WERI-Rb-1 (cell line): ENCODE data around the gene CFAP73.

ENCODE experiments used
- DNase-seq: peaks from one replicate; pipeline ENCODE4 v3.0.0-alpha.2; 2020
- H3K27ac ChIP-seq: fragments of 250-450 bp; sonication (Bioruptor Pico); 2 replicates; pipeline ENCODE4 v1.5.1; 2020; ENCODE audit warnings: mild to moderate bottlenecking, moderate library complexity
- H3K27me3 ChIP-seq: fragments of 250-450 bp; sonication (Bioruptor Pico); 2 replicates; pipeline ENCODE4 v1.5.1; 2021; ENCODE audit warnings: mild to moderate bottlenecking, low read depth, moderate library complexity; ENCODE audit not compliant: insufficient read depth, severe bottlenecking
- H3K36me3 ChIP-seq: fragments of 250-450 bp; sonication (Bioruptor Pico); 2 replicates; pipeline ENCODE4 v1.5.1; 2020; ENCODE audit warnings: mild to moderate bottlenecking, moderate library complexity
- H3K4me3 ChIP-seq: 2 replicates; pipeline ENCODE4 v1.5.1; 2011; ENCODE audit warnings: low read depth, mild to moderate bottlenecking, control low read depth, low read length
- H3K9me3 ChIP-seq: fragments of 250-450 bp; sonication (Bioruptor Pico); 2 replicates; pipeline ENCODE4 v1.5.1; 2021; ENCODE audit warnings: mild to moderate bottlenecking, moderate library complexity; ENCODE audit not compliant: severe bottlenecking
- TF ChIP-seq, protein P1 (sequence below): IDR thresholded peaks from 2 replicates; pipeline ENCODE4 v1.5.1; 2011; ENCODE audit warnings: low read depth, mild to moderate bottlenecking, control low read depth, inconsistent platforms, low read length

The CFAP73 gene

DNA sequence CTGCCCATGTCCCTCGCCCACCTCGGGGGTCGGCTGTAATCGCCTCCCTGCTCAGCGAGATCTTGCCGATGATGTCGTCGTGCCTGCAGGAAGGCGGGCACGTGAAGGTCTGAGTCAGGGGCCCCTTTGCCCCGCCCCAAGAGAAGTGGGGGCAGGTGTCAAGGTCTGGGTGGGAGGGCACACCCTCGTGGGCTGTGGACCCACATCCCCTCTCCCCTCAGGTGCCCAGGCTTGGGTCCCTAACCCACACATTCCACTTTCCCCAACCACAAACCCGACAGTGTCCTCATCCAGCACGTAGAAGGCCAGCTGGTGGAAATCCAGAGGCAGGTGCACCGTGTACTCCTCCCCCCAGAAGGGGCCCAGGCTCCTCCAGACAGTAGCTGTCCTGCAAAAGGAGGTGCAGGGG, 21.7 kb upstream of the CFAP73 start:
- H3K27me3 ChIP-seq = no peaks in the 10 kb centered on the region
- H3K36me3 ChIP-seq = no peaks in the 10 kb centered on the region
- peaks cover 6% of the 10 kb centered on the region for H3K9me3 ChIP-seq
- TF ChIP-seq, protein P1, sequence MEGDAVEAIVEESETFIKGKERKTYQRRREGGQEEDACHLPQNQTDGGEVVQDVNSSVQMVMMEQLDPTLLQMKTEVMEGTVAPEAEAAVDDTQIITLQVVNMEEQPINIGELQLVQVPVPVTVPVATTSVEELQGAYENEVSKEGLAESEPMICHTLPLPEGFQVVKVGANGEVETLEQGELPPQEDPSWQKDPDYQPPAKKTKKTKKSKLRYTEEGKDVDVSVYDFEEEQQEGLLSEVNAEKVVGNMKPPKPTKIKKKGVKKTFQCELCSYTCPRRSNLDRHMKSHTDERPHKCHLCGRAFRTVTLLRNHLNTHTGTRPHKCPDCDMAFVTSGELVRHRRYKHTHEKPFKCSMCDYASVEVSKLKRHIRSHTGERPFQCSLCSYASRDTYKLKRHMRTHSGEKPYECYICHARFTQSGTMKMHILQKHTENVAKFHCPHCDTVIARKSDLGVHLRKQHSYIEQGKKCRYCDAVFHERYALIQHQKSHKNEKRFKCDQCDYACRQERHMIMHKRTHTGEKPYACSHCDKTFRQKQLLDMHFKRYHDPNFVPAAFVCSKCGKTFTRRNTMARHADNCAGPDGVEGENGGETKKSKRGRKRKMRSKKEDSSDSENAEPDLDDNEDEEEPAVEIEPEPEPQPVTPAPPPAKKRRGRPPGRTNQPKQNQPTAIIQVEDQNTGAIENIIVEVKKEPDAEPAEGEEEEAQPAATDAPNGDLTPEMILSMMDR = no peak
- no peak overlapping the region for H3K27ac ChIP-seq
- no peak overlapping the region for H3K4me3 ChIP-seq
- DNase-seq = no peak

DNA sequence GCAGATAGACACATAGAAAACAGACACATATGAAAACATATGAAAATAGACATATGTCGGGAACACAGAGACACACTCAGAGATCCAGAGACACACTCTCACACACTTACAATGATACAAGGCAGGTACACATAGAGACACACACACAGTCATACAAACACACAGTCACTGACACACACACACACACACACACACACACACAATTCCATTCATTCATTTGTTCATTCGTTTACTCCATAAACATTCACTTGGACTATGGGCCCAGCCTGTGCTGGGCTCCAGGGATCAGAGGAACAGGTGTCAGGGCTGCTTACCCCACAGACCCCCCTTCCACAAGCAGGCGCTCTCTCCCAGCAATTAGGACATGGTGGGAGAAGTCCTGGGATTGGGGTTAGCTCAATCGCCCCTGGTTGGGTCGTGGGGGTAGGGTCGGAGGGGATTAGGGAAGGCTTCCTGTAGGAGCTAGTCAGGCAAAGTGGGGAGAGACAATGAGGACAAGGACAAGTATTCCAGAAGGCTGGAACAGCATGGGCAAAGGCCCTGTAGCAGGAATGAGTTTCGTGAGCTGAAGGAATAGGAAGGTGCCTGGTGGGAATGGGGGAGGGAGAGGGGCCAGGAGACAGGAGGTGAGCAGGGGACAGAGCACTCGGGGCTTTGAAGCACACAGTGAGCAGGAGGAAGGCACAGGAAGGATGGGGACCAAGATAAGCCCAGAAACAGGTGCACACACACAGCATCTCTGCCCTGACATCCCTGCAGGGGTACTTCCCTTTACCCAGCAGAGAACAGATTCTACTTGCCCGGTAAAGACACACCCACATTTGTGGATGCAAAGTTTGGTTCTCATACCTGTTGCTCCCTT, 20.5 kb upstream of the CFAP73 start:
- Histone ChIP-seq H3K9me3 (no peaks in the 10 kb centered on the region), H3K27ac (no peak overlapping the region), H3K27me3 (no peaks in the 10 kb centered on the region), H3K4me3 (no peak overlapping the region), H3K36me3 (no peaks in the 10 kb centered on the region)
- TF ChIP-seq, protein P1 = peak; percentile 3; the same call in 1 of the 2 replicates
- no peak for DNase-seq

DNA sequence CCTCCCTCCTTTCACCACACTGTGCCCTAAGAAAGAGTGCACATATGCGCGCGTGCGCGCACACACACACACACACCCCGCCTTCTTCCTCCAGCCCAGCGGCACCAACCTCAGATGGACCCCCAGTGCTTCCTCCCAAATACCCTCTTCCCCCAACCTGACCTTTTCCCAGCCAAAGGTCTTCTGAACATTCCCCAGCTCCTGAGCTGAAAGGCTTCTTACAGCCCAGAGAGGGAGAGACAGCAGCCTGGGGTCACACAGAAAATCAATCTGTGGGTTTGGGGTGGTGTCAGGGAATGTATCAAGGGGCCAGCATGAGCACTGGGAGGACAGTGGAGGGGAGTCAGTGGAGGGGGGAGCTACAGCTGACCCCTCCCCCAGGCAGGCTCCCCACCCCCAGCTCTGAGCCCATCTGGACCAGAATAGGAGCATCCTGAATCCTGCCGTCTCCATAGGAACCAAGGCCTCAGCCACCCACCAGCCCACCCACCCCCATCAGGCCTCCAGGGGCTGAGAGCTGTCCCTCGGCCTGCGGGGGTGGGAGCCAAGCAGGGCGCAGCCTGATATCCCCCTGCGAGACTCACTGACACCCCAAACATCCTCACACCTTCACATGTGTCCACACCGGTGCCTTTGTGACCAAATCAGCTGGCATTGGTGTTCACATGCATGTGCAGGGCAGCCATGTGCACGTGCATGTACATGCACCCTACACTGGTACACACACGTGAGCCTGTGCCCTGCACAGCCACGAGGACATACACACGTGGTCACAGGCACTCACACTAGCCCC, 19.7 kb upstream of the CFAP73 start:
- H3K36me3 ChIP-seq = no peaks in the 10 kb centered on the region
- DNase-seq = no peak
- no peak overlapping the region for H3K27ac ChIP-seq
- H3K4me3 ChIP-seq = no peak overlapping the region
- TF ChIP-seq, protein P1 = no peak
- no peaks in the 10 kb centered on the region for H3K9me3 ChIP-seq
- H3K27me3 ChIP-seq = no peaks in the 10 kb centered on the region

DNA sequence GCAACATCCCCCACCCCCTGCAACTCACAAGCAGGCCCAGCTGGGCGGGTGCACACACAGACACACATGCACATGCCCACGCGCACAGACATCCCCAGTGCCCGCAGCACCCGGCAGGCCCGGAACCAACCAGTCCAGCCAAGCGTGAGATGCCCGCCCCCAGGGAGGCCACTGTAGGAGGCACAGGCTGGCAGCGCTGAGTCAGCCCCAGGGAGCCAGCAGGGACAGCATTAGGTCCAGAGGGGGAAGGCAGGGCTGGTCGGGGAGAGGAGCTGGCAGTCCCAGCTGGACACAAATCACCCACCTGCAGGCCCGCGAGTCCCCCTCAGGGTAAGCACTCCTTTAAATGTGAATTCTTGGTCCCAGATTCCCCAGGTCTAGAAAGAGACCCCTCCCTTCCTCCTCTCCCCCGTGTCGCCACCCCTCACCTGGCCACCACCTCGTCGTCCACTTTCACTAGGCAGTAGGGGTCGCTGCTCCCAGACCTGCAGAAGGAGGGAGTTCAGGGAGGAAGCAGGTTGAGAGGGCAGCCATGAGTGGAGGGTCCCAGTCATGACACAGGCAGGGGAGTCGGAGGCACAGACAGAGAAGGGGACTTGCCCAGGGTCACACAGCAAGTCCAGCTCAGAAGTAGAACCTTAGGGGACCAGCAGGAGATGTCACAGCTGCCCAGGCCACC, 18.9 kb upstream of the CFAP73 start:
- Histone ChIP-seq H3K4me3 (no peak overlapping the region), H3K36me3 (no peaks in the 10 kb centered on the region), H3K27ac (no peak overlapping the region), H3K27me3 (no peaks in the 10 kb centered on the region), H3K9me3 (no peaks in the 10 kb centered on the region)
- TF ChIP-seq, protein P1 = peak; percentile 60
- DNase-seq = peak; percentile 50

DNA sequence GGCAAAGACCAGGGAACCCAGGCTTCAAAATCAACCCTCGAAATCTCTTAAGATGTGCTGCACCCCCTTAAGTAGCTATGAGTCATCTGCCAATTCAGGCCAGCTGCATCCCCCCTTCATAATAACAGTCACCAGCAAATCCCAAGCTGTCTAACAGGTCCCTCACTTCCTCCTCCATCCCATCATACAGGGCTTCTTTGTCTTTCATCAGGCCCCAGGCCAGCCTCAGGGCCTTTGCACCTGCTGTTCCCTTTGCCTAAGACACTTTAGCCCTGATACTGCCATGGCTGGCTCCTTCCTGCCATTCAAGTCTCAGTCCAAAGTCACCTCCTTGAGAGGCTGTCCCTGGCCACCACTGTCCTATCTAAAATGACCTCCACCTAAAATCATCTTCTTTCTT, 18.0 kb upstream of the CFAP73 start:
- H3K36me3 ChIP-seq = no peaks in the 10 kb centered on the region
- TF ChIP-seq, protein P1 = no peak
- no peak for DNase-seq
- no peaks in the 10 kb centered on the region for H3K9me3 ChIP-seq
- H3K4me3 ChIP-seq = no peak overlapping the region
- H3K27me3 ChIP-seq = no peaks in the 10 kb centered on the region
- no peak overlapping the region for H3K27ac ChIP-seq
